ACC112 (cell line): ENCODE measurements around the gene SPARC.

Experiments used
- H2AFZ ChIP-seq: fragments of 200-600 bp; sonication (generic); one replicate; pipeline ENCODE4 v1.6.0; 2017; ENCODE audit warnings: antibody characterized with exemption, low read length; ENCODE audit not compliant: unreplicated experiment
- H3K27ac ChIP-seq: fragments of 200-600 bp; sonication (generic); 2 replicates; pipeline ENCODE4 v1.5.1; 2014; ENCODE audit warnings: low read depth, mild to moderate bottlenecking, antibody characterized with exemption, low read length, moderate library complexity
- H3K27me3 ChIP-seq: fragments of 200-600 bp; sonication (generic); 2 replicates; pipeline ENCODE4 v1.6.1; 2014; ENCODE audit warnings: mild to moderate bottlenecking, antibody characterized with exemption, low read length, moderate library complexity, mixed read lengths; ENCODE audit not compliant: insufficient read depth
- H3K36me3 ChIP-seq: fragments of 200-600 bp; sonication (generic); 2 replicates; pipeline ENCODE4 v1.6.1; 2016; ENCODE audit warnings: mild to moderate bottlenecking, antibody characterized with exemption, low read length, moderate library complexity, mixed read lengths; ENCODE audit not compliant: insufficient read depth
- H3K4me1 ChIP-seq: fragments of 200-600 bp; sonication (generic); one replicate; pipeline ENCODE4 v1.6.1; 2016; ENCODE audit warnings: low read length, mixed read lengths; ENCODE audit not compliant: insufficient read depth, unreplicated experiment, control insufficient read depth
- H3K4me3 ChIP-seq: fragments of 200-600 bp; sonication (generic); 2 replicates; pipeline ENCODE4 v1.5.1; 2014; ENCODE audit warnings: mild to moderate bottlenecking, low read depth, low read length
- H3K79me2 ChIP-seq: fragments of 200-600 bp; sonication (generic); one replicate; pipeline ENCODE4 v1.6.0; 2016; ENCODE audit warnings: low read length; ENCODE audit not compliant: control insufficient read depth, unreplicated experiment, insufficient read depth

SPARC gene

DNA sequence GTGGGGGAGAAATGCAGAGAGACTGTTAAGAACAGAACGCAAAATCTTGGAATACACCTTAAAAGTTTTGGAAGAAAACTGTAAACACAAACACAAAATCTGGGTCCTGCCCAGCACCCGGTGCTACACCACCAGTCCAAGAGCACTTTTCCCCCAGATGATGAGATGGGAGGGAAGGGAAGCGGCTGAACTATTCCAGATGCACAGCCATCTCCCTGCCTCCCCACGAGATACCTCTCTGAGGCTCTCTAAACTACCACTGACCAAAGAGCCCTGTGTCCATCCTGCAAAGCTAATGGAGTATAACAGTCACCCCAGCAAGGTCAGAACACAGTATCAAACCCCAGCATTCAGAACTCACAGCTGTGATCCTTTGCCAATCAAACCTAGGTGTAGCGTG, 8.0 kb downstream of the SPARC start:
- Histone ChIP-seq H3K27ac (peak overlapping the region; percentile 85), H3K79me2 (peaks cover 93% of the 10 kb centered on the region), H2AFZ (no peak overlapping the region), H3K4me1 (peaks cover 99% of the 10 kb centered on the region), H3K4me3 (peak overlapping the region; percentile 42), H3K27me3 (no peaks in the 10 kb centered on the region), H3K36me3 (peaks cover 48% of the 10 kb centered on the region)

DNA sequence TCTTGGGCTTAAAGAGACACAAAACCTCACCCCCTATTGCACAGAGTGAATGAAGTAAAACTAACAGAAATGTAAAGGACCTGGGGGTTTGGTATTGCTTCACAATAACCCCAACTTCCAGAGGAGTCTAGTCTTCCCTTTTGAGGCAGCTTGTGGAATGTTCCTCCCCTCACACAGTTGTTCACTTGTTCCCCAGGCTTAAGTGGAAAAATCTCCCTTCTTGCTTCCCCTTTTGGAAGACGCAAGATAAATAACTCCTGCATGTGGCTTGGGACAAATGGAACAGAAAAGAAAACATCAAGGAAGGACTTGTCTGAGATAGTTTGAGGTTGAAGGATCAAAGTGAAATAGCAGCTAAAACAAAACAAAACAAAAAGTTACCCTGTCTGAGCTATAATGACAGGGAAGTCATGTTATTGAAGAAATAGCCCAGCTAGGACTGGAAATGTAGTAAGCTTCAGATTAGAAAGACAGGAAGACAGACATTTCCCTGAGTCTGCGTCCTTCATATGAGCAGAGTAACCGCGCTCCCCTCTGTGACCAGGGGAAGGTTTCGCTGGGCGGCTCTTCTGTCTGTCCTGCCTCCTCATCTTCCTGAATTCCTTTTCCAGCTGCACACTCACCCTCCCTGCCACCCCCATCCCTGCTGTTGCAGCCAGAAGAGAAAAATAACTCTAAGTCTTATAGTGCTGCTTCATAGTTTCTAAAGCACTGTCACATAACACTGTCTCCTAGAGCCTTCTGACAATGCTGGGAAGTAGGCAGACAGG, 8.8 kb downstream of the SPARC start:
- Histone ChIP-seq H3K4me1 (peaks cover 99% of the 10 kb centered on the region), H2AFZ (no peak overlapping the region), H3K79me2 (peaks cover 86% of the 10 kb centered on the region), H3K27ac (peak overlapping the region; percentile 85), H3K4me3 (peak overlapping the region; percentile 42), H3K27me3 (no peaks in the 10 kb centered on the region), H3K36me3 (peaks cover 50% of the 10 kb centered on the region)

DNA sequence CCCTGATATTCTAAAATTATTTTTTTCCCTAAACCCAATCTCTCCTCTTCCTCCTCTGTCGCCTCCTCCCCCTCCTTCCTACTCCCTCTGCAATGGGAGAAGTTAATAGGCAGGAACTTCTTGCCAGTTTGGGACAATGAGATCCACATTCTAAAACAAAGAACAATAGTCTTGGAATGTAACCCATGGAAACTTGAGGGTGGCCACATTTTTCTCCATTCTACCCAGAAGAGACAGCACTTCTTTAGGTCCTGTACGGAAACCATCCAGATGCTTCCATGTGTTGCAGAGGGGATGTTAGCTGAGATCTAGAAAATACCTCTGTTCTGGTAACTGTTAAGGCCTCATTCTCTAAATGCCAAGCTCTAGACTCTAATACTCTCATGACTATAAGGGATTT, 10.0 kb downstream of the SPARC start:
- H3K4me1 ChIP-seq = peaks cover 100% of the 10 kb centered on the region
- H2AFZ ChIP-seq = no peak overlapping the region
- H3K79me2 ChIP-seq = peaks cover 80% of the 10 kb centered on the region
- H3K36me3 ChIP-seq = peaks cover 52% of the 10 kb centered on the region
- H3K27me3 ChIP-seq = no peaks in the 10 kb centered on the region
- H3K27ac ChIP-seq = peak overlapping the region; percentile 85
- H3K4me3 ChIP-seq = peak overlapping the region; percentile 42

DNA sequence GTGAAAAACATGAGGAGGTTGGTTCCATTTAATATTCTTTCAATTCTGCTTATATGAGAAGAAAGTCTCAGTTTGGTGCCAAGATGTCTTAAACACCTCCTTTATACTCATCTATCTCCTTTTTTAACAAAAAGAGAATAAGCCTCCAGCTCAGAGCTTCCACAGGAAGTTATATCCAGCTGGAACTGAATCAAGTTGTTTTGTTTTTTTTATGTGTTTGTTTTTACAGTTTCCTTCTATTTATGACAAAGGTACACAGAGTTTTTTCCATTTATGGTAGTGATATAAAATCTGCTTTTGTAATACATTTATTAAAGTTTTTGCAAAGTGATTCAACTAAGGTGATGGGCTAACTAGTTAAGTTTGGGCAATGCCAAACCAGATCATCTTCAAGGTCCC, 10.4 kb downstream of the SPARC start:
- Histone ChIP-seq H3K79me2 (peaks cover 79% of the 10 kb centered on the region), H2AFZ (no peak overlapping the region), H3K4me3 (peak overlapping the region; percentile 42), H3K27ac (peak overlapping the region; percentile 85), H3K36me3 (peaks cover 56% of the 10 kb centered on the region), H3K27me3 (no peaks in the 10 kb centered on the region), H3K4me1 (peaks cover 100% of the 10 kb centered on the region)

DNA sequence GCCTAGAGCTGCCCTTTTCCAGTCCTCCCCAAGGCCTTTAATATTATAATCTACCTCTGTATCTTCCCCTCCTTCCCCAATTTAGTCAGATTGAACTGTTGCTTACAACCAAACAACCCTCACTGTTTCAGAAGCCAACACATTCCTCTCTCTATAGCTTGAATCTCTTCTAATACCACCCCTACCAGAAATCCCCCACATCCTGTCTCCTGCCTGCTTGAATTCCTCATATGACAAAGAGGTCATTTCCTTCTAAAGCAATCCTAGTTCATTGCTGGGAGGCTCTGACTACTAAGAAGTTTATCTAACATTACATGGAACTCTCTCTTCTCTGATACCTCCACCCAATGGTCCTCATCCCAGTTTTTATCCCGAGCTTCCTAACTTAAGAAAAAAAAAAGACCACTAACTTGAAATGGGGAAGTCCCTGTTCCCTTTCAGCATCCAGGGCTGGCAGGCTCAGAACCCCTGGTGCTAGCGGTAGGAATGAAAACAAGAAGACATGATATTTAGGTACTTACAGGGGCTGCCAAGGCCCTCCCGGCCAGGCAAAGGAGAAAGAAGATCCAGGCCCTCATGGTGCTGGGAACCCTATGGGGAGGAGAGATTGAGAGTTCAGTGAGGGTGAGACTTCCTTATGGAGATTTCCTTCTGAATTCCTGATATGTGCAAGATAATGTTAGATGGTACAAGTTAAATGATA, 11.0 kb downstream of the SPARC start:
- Histone ChIP-seq H2AFZ (no peak overlapping the region), H3K79me2 (peaks cover 74% of the 10 kb centered on the region), H3K27me3 (no peaks in the 10 kb centered on the region), H3K4me1 (peaks cover 100% of the 10 kb centered on the region), H3K4me3 (peak overlapping the region; percentile 42), H3K27ac (peak overlapping the region; percentile 85), H3K36me3 (peaks cover 59% of the 10 kb centered on the region)

DNA sequence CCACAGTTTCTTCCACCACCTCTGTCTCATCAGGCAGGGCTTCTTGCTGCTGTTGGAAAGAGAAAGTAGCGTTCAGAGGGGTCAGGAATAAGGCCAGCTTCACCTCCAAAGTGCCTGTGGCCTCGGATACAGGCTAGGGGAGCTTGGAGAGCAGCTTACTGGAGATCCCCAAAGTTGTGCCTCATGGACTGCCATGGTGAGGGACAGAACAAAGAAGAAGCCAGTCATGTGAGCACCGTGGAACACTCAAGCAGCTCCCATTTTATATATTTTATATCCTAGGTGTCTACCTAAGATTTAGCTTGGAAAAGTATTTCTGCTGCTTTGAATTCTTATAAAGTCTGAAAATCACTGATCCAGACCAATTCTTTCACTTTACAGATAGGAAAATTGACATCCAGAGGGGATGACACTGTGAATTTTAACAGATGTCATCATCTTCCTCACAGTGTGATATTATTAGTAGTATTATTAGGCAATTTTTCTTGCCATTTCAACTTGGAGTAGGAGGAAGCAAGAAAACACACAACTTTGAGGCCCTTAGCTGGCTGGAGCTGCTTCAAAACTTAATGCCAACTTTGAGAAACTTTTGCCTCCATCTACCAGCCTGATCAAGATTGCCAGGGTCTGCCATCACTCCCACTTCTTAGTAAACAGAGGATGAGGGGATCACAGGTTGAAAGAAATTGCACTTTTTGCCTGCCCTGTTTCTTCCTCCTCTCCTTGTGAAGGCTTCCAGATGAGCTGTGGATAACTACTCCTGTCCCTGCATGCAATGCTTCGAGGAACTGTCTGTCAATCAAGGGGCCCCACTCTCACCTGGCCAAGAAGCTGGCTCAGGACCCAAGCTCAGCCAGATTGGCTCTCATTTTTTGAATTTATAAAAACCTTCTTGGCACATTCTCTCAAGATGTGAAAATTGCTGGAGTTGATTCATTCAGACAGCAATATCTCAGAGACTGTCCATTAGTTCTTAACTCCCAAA, 11.8 kb downstream of the SPARC start:
- H3K4me1 ChIP-seq = peaks cover 100% of the 10 kb centered on the region
- peaks cover 63% of the 10 kb centered on the region for H3K36me3 ChIP-seq
- H3K27ac ChIP-seq = peak overlapping the region; percentile 85
- no peak overlapping the region for H3K4me3 ChIP-seq
- H2AFZ ChIP-seq = no peak overlapping the region
- peaks cover 73% of the 10 kb centered on the region for H3K79me2 ChIP-seq
- H3K27me3 ChIP-seq = no peaks in the 10 kb centered on the region

DNA sequence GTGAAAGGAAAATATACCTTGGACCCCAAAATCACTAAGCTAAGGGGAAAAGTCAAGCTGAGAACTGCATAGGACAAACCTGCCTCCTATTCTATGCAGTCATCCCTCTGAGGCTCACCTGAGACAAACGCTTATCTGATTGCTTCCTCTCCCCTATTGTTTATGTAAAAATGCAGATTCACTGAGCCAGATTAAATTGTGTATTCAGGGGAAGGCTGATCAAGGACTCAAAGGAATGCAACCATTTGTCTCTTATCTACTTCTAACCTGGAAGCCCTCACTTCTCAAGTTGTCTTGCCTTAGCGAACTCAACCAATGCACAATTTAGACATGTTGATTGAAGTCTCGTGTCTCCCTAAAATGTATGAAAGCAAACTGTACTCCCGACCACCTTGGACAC, 13.3 kb downstream of the SPARC start:
- Histone ChIP-seq H3K27me3 (no peaks in the 10 kb centered on the region), H3K79me2 (peaks cover 71% of the 10 kb centered on the region), H3K4me3 (no peak overlapping the region), H3K36me3 (peaks cover 71% of the 10 kb centered on the region), H3K4me1 (peaks cover 92% of the 10 kb centered on the region), H2AFZ (no peak overlapping the region), H3K27ac (peak overlapping the region; percentile 85)

DNA sequence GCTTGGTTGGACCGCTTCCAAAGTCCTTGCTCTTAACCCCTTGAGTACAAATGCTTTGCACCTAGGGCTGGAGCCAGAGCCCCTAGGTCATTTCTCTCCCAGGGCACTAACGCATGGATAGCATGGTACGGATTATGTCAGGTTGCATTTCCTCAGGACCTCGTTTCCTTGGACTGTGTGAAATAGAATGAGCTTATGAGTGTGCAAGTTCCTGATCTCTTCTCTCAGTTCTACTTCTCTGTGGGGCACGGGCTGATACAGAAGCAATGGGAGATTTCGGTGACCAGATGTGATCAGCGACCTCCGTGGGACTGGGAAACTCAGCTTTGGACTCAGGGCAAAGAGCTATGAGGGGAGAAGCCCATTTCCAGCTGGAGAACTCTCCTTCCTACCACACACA, 14.2 kb downstream of the SPARC start:
- Histone ChIP-seq H3K79me2 (peaks cover 62% of the 10 kb centered on the region), H2AFZ (no peak overlapping the region), H3K27ac (peak overlapping the region; percentile 85), H3K4me1 (peaks cover 83% of the 10 kb centered on the region), H3K4me3 (peak overlapping the region; percentile 3; the same call in 1 of the 2 replicates), H3K36me3 (peaks cover 67% of the 10 kb centered on the region), H3K27me3 (no peaks in the 10 kb centered on the region)

DNA sequence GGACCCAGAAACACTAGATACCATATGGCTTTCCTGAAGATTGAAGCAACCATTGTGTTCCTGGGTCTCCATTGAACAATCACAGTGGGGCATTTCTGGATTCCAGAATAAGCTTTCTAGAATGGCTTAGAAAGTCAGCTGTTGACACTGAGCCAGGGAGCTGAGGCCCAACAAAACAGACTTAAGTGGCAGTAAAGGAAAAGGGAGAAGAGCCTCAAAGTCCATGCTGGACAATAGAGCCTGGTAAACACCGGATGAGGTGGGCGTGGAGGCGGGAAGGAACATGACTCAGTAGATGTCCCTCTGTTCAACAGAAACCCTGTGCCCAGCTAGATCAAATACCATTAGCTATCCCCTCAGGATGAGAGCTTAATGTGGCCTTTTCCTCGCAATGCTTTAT, 14.8 kb downstream of the SPARC start:
- Histone ChIP-seq H3K4me1 (peaks cover 78% of the 10 kb centered on the region), H3K79me2 (peaks cover 58% of the 10 kb centered on the region), H3K27ac (peak overlapping the region; percentile 85)

DNA sequence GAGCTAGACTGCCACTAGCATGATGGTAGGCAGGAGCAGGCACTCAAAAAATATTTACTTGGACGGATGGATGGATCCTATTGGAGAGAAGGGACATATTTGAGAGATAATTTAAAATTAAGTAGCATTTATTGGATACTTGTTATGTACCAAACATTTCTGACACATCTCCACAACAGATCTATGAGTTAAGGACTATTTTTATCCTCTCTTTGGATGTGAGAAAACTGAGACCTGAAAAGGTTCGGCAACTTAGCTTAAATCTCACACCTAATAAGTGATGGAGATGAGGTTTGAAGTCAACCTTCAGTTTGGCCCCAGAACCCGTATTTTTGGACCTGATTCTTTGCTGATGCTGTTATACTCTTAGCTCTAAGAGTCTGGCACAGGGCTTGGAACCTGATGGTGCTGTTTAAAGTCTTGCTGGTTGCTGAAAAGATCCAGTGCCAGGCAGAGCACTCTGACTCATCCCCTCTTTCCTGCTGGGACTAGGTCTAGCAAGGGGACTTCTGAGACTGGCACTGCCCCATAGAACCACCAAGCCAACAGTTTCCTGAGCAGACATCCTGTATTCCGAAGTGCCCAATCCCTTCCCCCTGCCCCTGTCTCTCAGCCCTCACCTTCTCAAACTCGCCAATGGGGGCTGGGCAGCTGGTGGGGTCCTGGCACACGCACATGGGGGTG, 15.6 kb downstream of the SPARC start:
- H3K27me3 ChIP-seq = no peaks in the 10 kb centered on the region
- H3K4me3 ChIP-seq = no peak overlapping the region
- no peak overlapping the region for H2AFZ ChIP-seq
- peaks cover 64% of the 10 kb centered on the region for H3K36me3 ChIP-seq
- peak overlapping the region; percentile 85 for H3K27ac ChIP-seq
- H3K4me1 ChIP-seq = peaks cover 72% of the 10 kb centered on the region
- peaks cover 50% of the 10 kb centered on the region for H3K79me2 ChIP-seq

More for the DNA sequence above, 14.8 kb downstream of the SPARC start:
- Histone ChIP-seq H2AFZ (no peak overlapping the region), H3K4me3 (peak overlapping the region; percentile 22; the same call in 1 of the 2 replicates), H3K36me3 (peaks cover 62% of the 10 kb centered on the region), H3K27me3 (no peaks in the 10 kb centered on the region)
